ENCODE measurements around the gene MARF1.
"Not testable (repeated sequence)": the region's sequence is repeated elsewhere in the genome, so short reads cannot be mapped to it uniquely, and the experiment has no call there.

GRCh38 chr16:15607221-15607699 lies 35.7 kb downstream of the MARF1 start:
- TF ChIP-seq CTCF, POLR2A (IDR thresholded peaks at IDR 0.05): not testable (repeated sequence)
